GM19025 (cell line): ENCODE results near the gene CDC42EP5.
"Not testable (repeated sequence)": the region's sequence is repeated elsewhere in the genome, so short reads cannot be mapped to it uniquely, and the experiment has no call there.

Experiments used
- ATAC-seq: cut with Tn5 transposase; IDR thresholded peaks from one replicate; pipeline ENCODE4 v1.9.1; 2021; ENCODE audit warnings: mild to moderate bottlenecking, low read depth, moderate library complexity; ENCODE audit not compliant: unreplicated experiment

The CDC42EP5 gene, protein sequence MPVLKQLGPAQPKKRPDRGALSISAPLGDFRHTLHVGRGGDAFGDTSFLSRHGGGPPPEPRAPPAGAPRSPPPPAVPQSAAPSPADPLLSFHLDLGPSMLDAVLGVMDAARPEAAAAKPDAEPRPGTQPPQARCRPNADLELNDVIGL

DNA sequence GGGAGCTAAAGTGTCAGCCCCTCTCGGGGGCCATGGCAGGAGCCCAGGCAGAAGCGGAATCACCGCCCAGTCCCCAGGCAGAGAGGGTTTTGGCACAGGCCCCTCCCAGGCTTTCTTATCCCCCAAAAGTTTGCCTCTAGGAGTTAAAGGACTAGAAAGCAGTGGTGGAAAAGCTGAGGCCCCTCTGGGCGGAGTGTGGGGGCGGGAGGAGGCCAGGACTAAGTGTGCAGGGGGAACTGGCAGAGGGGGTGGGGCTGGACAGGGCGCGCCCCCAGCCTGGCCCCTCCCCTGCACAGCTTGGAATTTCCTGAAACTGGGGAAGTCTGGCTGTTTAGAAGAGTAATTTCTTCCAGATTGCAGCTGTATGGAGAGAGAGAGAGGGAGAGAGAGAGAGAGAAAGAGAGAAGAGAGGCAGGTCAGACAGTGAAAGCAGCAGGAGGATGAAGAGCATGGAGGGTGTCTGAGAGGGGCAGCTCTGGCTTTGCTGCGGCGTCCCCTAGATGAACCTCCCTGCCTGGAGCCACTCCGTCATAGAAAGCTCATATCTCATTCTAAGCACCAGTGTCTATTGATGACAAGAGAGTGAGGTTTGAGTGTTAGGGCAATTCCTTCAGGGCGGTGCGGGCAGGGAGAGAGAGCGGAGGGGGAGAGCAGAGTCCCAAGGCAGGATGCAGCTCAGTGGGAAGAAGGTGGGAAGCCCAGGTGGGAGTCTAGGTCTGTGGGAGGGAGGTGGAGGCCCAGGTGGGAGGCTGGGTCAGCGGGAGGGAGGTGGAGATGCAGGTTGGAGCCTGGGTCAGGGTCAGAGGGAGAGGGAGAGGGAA, at the start of gene CDC42EP5:
CDC42EP5 (minus strand) TSS at position 226 of the 821 bp plus-strand sequence. CDS start 7,749 bp downstream, outside the sequence.
- no peak for ATAC-seq

DNA sequence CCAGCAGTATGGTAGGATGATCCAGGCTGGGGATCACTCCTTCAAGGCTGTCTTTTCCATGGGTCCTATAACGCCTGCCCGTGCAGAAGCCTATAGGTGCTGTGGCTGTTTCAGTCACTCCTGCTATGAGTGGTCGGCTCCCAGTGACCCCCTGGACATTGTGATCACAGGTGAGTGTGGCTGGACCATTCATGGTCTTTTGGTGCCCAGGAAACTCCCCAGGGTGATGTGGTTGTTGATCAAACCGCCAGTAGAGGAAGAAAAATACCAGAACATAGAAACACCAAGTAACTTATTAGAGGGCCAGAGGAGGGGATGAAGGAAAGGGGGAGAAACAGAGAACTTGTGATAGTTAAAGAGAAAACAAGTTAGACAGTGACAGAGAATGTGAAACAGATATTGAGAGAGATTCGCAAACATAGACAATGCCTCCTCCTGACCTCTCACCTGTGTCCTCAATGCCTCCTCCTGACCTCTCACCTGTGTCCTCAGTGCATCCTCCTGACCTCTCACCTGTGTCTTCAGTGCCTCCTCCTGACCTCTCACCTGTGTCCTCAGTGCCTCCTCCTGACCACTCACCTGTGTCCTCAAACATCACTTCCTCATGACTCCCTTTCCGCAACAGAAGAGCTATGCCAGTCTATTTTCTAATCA, 48.9 kb upstream of the CDC42EP5 start:
- ATAC-seq = no peak

DNA sequence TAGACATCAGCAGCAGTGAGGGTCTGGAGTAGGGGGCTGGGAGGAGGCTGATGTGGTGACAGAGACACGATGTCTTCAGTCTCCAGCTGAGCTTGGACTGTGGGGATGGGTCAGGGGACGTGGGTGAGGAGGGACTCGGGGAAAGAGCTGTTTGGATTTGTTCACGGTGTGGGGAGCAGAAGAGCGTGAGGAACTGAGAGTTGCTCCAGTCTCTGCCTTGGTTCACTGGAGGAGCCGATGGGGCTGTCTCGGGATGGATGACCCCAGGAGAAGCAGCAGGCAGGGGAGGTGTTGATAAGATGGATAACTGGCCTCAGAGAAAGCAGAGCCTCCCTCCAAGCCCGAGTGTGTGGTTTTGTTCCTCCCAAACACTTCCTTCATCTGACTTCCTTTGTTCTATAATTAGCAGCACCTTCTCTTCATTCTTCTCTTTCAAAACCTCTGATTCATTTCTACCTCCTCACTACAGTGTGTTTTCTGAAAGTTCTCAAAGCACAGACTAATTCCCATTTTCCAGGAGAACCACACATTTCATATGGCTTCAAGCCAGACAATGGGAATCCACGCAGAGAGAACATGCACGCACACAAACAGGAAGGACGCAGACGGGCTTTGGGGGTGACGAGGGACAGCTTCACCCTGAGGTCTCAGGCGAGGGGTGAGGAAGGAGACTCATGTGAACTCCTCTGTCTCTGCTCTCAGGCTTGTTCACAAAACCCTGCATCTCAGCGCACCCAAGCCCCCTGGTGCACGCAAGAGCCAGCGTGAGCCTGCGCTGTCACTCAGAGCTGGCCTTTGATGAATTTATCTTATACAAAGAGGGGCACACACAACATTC, 48.1 kb upstream of the CDC42EP5 start:
- no peak for ATAC-seq

DNA sequence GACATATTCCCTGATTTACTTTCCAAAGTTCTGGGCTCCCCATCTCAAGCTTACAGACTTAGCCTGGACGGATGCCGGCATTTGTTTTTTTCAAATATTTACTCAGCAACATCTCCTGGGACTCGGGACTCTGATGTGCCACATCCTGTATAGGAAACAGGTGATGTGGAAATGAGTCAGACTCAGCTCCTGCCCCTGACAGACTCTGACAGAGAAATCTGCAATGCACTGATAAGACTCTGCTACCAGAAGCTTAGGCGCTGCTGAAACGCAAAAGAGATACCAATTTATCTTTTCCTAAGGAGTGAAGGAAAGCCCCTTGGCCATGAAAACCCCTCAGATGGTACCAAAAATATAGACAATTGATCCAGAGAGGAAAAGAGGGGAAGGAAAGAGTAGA, 45.7 kb upstream of the CDC42EP5 start:
- ATAC-seq = no peak

DNA sequence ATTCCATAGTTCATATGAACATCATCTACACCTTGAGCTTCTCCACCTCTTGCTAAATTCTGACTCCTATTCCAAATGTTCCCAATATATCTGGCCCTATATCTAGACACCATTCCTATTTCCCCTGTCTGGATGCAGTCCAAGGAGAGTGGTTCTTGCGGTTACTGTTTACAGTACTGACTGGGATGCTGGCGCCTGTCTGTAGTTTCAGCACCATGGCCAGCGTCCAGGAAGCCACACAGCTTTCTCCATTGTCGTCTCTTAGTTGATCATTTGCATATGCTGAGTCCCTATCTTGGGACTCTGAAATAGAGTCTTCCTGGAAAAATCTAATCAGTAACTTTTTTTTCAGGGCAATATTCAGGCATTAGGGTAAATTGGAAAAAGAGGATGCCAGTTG, 44.4 kb upstream of the CDC42EP5 start:
- ATAC-seq = no peak

DNA sequence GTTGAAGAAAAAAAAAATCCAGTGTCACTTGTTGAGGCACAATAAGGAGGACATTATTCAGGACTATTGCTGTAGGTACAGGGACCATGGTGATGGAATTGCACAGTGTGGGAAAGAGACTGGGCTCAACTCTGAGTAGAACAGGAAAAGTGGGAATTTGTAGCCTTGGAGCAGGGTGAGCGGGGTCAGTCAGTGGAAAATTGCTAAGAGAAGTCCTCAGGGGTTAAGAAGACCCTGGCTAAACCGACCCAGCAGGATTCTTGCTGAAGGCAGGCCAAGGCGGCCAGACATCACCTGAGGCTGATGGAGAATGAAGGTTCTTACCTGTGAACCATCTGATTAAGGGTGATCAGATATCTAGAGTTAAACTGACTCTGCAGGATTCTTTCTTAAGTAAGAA, 42.1 kb upstream of the CDC42EP5 start:
- no peak for ATAC-seq

DNA sequence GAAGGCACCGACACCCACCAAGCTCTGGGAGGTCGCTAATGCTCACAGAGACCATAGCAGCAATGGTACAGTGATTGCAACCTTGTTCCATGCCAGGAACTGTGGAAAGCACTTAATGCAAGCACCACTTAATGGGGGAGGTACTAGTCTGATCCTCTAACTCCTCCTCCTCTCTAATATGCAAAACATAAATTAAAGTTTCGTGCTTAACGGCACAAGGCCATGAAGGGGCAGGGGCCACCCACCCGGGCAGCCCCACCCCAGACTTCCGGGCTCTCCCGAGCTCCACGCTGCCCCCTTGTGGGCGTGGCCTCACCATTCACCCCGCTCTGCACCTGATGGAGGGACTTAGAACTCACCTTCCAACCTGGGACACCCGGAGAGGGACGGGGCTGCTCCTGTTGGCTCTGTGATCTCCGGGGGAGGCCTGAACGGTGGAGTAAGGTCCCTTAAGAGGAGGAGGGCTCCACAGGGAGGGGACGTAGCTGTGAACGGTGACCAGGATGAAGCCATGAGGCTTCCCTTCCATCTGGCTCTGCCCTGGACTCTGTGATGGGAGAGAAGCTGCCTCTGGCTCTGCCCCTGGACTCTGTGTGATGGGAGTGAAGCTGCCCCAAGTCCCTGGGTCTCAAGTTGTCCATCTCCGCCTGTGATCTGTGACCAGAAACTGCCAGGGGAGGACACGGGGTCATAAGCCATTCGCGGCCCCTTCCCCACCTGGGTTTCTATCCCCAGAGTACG, 36.3 kb upstream of the CDC42EP5 start:
- ATAC-seq = not testable (repeated sequence)

DNA sequence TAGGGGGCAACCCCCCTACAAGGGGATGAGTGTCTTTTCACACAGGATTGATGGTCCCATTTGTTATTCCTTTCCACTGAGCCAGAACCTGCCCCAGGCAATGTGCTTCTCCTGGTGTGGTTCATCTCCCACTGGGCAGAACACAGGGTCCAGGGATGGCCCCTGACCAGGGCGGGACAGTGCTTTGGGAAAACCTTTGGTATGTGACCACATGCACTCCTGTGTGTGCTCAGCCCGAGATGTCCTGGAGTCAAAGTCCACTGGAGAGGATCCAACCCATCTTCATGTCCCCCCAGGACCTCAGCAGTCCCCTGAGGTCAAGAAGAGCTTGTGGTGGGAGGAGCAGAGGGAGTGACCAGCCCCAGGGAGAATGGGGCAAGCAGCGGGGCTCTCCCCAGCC, 35.4 kb upstream of the CDC42EP5 start:
- not testable (repeated sequence) for ATAC-seq

DNA sequence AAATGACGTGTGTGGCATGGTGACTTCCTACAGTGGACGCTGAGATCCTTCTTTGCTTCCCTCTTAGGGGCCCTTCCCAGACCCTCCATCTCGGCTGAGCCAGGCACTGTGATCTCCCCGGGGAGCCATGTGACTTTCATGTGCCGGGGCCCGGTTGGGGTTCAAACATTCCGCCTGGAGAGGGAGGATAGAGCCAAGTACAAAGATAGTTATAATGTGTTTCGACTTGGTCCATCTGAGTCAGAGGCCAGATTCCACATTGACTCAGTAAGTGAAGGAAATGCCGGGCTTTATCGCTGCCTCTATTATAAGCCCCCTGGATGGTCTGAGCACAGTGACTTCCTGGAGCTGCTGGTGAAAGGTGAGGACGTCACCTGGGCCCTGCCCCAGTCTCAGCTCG, 34.7 kb upstream of the CDC42EP5 start:
- ATAC-seq = no peak

DNA sequence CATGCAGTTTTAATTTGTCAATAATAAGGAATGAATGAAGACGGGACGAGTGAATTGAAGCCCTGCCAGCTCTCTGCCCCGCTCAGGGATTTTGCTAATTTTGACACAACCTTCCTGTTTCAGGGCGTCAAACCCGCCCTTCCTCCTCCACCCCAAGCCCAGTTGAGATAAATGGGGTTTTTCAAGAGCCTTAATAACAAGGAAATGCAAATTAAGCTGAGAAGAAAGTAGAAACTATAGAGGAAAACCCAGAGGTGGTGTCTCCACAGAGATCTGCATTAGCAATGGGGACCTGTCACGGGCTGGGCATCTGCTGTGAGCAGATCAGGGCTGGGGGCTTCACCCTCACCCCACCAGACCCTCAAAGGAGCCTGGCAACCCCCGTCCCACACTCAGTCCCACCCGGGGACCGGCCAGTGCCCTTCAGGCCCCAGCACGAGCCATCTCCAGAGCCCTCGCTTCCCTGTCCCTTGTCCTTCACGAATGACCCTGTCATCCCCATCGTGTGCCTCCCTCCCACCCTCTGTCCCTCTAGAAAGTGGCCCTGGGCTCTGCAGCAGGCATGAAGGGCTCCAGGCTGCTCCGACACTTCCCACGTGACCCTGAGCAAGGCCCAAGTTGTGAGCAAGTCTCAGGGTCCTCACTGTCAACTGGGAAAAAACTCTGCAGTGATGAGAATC, 34.1 kb upstream of the CDC42EP5 start:
- ATAC-seq = not testable (repeated sequence)

DNA sequence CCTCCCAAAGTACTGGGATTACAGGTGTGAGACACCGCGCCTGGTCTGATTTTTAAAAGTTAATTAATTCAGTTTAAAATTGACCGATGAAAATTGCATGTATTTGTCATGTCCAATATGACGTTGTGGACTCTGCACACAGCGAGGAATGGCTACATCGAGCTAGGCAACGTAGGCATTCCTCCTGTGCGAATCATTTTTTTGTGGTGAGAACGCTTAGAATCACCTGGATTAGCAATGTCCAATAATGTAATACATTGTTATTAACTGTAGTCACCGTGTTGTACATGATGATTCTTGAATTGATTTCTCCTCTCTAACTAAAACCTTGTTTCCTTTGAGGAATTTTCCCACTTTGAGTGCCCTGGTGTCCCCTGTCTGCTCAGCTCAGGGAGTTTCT, 33.0 kb upstream of the CDC42EP5 start:
- no peak for ATAC-seq

DNA sequence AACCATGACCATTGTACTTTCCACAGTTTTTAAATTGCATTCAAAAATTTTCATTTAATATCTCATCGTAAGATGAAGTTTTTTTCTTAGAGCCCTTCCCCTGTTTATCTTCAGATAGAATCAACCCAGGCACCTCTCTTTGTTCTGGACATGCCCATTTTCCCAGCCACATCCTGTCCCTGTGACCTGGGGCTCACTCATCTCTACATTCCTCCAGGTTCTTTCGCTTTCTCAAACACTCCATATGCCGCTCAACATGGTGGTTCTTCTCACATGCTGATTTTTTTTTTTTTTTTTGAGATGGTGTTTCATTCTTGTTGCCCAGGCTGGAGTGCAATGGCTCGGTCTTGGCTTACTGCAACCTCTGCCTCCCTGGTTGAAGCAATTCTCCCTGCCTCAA, 32.4 kb upstream of the CDC42EP5 start:
- not testable (repeated sequence) for ATAC-seq

DNA sequence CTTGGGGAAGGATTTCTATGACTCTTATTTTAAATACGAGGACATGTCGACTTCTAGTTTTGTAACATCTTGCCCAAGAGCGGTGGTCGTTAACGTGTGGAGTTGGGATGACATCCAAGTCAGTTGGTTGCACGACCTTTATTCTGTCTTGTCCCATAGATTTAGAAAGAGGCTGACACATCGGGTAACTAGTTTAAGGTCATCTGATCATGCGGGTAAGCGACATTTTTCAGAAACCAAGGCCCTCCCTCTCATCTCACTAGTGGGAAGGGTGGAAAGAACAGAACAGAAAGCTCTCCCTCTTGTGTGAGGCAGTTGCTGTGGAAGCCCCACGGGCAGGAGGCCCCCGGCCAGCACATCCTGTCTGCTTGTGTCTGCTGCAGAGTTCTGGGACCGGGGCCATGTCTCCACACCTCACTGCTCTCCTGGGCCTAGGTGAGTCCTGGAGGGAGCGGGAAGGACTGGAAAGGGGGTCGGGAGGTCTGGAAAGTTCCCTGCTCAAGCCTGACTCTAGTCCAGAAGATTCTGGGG, 29.5 kb upstream of the CDC42EP5 start, which contains the start of gene LAIR2:
LAIR2 (plus strand) TSS at position 314 of the 531 bp plus-strand sequence; CDS start at position 402, 88 bp downstream.
- ATAC-seq = no peak

DNA sequence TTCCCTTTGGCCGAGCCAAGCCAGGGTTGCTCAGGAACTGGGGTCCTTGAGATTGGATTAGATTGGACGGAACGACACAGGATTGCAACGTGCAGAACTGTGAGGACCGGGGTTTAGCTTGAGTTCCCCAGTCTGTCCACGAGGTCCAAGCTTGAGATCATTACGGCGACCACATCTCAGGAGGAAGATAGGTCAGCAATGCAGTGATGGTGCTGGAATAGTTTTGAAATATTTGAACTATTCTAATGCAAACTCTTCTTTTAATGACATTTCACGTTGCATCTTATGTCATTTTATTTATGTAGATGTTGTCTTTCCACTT, 25.3 kb upstream of the CDC42EP5 start:
- ATAC-seq = not testable (repeated sequence)

DNA sequence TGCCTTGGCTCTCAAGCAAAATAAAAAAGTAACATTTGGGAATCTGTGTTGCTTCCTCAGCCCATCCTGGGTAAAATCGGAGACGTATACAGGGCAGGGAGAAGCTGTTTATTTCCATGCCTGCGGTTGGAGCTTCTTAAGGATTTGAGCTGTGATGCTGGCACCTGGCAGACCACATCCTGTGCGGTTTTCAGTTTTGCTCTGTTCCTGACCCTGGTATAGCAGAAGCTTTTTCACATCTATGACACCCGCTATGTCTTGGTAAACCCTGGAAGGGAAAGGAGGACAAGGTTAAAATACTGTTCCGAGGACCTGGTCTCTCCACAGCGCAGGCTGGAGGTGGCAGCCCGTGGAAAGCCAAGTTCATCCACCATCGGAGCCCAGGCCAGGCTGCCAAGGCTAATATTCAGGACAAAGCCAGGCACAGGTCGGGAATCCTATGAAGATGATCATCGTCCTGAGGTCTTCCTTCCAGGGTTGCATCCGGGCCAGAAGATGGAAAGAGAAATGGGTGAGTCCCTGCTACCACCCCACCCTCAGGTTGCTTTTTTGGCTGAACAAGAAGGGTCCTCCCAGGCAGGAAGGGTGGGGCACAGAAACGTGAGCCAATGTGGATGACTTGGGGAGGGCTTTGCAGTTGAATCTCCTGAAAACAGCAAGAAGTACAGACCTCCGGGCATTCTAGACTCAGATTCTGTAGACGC, 24.8 kb upstream of the CDC42EP5 start:
- ATAC-seq = not testable (repeated sequence)

DNA sequence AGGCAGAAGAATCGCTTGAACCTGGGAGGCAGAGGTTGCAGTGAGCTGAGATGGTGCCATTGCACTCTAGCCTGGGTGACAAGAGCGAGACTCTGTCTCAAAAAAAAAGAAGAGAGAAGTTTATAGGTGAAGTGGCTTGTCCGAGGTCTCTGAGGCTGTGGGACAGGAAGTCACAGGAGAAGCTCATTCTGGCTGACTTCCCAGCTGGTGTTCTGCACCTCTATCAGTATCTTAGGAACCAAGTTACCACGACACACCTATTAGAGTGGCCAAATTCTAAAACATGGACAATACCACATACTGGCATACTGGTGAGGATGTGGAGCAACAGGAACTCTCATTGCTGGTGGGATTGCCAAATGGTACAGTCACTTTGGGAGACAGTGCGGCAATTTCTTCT, 22.2 kb upstream of the CDC42EP5 start:
- not testable (repeated sequence) for ATAC-seq

DNA sequence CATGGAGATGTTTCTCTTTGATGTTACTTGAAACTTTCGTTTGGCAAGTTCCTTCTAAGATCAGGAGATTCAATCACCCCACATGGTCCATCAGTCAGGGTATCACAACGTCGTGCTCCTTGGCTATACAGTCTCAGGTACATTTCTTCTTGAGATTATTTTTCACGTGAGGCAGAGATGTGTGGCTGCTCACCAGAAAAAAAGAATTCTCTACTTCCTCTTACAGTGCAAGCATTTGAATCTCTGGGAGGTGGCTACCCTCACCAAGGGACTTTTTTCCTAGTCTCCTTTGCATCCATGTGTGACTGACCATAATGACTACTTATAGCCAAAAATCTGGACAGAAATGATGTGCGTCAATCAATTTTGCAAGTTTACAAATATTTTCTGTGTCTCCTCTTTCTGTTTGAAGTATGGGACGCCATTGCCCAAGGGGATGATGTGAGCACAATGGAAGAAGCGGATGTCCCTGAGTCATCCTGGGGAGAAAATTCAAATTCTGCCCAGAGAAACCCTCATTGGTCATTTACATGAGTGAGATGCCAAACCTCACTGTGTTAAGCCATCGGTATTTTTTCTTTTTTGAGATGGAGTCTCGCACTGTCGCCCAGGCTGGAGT, 21.0 kb upstream of the CDC42EP5 start:
- no peak for ATAC-seq

DNA sequence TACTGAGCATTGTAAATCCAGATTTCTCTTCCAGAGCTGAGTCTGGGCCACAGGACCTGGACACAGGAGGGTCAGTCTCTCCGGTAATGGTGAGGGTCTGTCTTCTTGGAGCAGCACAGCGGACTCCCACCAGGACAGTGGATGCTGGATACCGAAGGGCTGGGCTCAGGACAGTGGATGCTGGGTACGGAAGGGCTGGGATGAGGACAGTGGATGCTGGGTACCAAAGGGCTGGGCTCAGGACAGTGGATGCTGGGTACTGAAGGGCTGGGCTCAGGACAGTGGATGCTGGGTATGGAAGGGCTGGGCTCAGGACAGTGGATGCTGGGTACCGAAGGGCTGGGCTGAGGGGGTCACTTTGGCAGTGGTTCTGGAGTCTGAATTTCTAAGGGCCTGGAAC, 20.0 kb upstream of the CDC42EP5 start:
- not testable (repeated sequence) for ATAC-seq
